Activated T-cell treated with anti-CD3 and anti-CD28 coated beads for 24 hours (primary cell): ENCODE data around the gene KRTAP20-4.

Source experiments
- DNase-seq: peaks from one replicate; pipeline ENCODE4 v3.0.0-alpha.2; 2020; ENCODE audit warnings: low read depth

KRTAP20-4 gene

DNA sequence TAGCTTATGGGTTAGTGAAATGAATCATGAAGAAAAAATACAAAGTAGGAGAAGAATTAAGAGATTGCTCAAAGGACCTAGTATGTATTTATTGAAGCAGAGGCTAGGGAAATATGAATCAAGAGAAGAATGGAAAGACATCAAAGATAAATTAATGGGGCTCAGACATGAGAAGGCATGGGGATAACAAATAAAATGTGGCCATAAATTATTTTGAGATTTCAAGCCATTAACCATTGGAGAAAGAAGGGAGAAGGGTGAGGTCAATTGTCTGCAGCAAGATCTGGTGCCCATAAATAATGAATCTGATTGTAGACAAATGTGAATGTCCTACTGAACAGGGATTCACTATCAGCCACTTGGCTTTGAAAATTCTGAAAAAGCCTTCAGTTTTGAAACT is 32.5 kb downstream of the KRTAP20-4 start:
- DNase-seq = no peak

DNA sequence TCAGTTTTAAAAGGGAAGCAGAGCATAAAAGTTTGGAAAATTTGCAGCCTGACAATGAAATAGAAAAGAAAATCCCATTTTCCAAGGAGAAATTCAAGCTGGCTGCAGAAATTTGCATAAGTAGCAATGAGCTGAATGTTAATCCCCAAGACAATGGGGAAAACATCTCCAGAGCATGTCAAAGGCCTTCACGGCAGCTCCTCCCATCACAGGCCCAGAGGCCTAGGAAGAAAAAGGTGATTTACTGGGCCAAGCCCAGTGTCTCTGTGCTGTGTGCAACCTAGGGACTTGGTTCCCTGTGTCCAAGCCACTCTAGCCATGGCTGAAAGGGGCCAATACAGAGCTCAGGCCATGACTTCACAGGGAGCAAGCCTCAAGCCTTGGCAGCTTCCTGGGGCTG is 48.3 kb downstream of the KRTAP20-4 start:
- DNase-seq = no peak
